Epidermal melanocyte (primary cell): ENCODE data around the gene NBPF26.
"Not testable (repeated sequence)": the region's sequence is repeated elsewhere in the genome, so short reads cannot be mapped to it uniquely, and the experiment has no call there.

Experiments used
- DNase-seq: peaks from one replicate; pipeline ENCODE4 v3.0.0; 2011; ENCODE audit warnings: low spot score; ENCODE audit not compliant: insufficient read length

NBPF26 gene

GRCh38 chr1:120723715-120724402 lies at the start of gene NBPF26:
NBPF26 (plus strand) TSS chr1:120723945.
- not testable (repeated sequence) for DNase-seq

- not testable (repeated sequence) for DNase-seq
Measured at GRCh38 chr1:120680106-120680819, 43.5 kb upstream of the NBPF26 start.

- DNase-seq: not testable (repeated sequence)
Measured at GRCh38 chr1:120680938-120681337, 42.8 kb upstream of the NBPF26 start.

- DNase-seq: not testable (repeated sequence)
Measured at GRCh38 chr1:120684397-120684796, 39.3 kb upstream of the NBPF26 start.

- not testable (repeated sequence) for DNase-seq
Measured at GRCh38 chr1:120685622-120686021, 38.1 kb upstream of the NBPF26 start.

- not testable (repeated sequence) for DNase-seq
Measured at GRCh38 chr1:120687250-120687649, 36.5 kb upstream of the NBPF26 start.

GRCh38 chr1:120700807-120701562 lies 22.8 kb upstream of the NBPF26 start:
- not testable (repeated sequence) for DNase-seq

- DNase-seq: not testable (repeated sequence)
Measured at GRCh38 chr1:120723358-120723714, 409 bp upstream of the NBPF26 start.

GRCh38 chr1:120724507-120724906 lies 762 bp downstream of the NBPF26 start:
- DNase-seq: not testable (repeated sequence)

- DNase-seq: not testable (repeated sequence)
Measured at GRCh38 chr1:120728811-120729210, 5.1 kb downstream of the NBPF26 start.

- DNase-seq: not testable (repeated sequence)
Measured at GRCh38 chr1:120769090-120769489, 45.3 kb downstream of the NBPF26 start.

GRCh38 chr1:120805452-120805851 lies 81.7 kb downstream of the NBPF26 start:
- DNase-seq: not testable (repeated sequence)

- not testable (repeated sequence) for DNase-seq
Measured at GRCh38 chr1:120811822-120812221, 88.1 kb downstream of the NBPF26 start.

GRCh38 chr1:120825051-120825450 lies 101.3 kb downstream of the NBPF26 start:
- not testable (repeated sequence) for DNase-seq

GRCh38 chr1:120826623-120827022 lies 102.9 kb downstream of the NBPF26 start:
- DNase-seq: not testable (repeated sequence)

GRCh38 chr1:120844186-120844944 lies 120.6 kb downstream of the NBPF26 start:
- peak; percentile 0 for DNase-seq

- DNase-seq: not testable (repeated sequence)
Measured at GRCh38 chr1:120844945-120845330, 121.2 kb downstream of the NBPF26 start.

GRCh38 chr1:120849400-120850286 lies 125.9 kb downstream of the NBPF26 start:
- DNase-seq: not testable (repeated sequence)

- DNase-seq: not testable (repeated sequence)
Measured at GRCh38 chr1:120850287-120850536, 126.5 kb downstream of the NBPF26 start.
